ENCODE results near the gene ARID1B. TPM values are rescaled to one million over a fixed set of nuclear protein-coding genes. Genes with fewer than 3 reads are reported as not detected.

ARID1B gene
- total RNA-seq, 2 donors from 2014 or later, result 74.0 to 110 TPM

GRCh38 chr6:157055863-157056262, 278.7 kb downstream of the ARID1B start:
- Mint-ChIP-seq H3K27me3 (ENCODE audit: insufficient read depth) (no peaks in the 10 kb centered on the region), H3K36me3 (ENCODE audit: low read depth) (peaks cover 22% of the 10 kb centered on the region), H3K27ac (no peak overlapping the region), H3K4me1 (peaks cover 21% of the 10 kb centered on the region), H3K9me3 (peaks cover 12% of the 10 kb centered on the region), H3K4me3 (no peak overlapping the region)
- Histone ChIP-seq H3K9me3 (ENCODE audit: control insufficient read depth, low read length) (peaks cover 17% of the 10 kb centered on the region), H3K36me3 (ENCODE audit: control insufficient read depth, insufficient read depth, low read length) (peaks cover 4% of the 10 kb centered on the region), H3K27ac (ENCODE audit: low read depth, low read length) (no peak overlapping the region), H3K27me3 (ENCODE audit: control insufficient read depth, insufficient read depth, low read length, poor library complexity, severe bottlenecking) (no peaks in the 10 kb centered on the region), H3K9ac (ENCODE audit: extremely low read depth, low read length, poor library complexity, severe bottlenecking) (no peak overlapping the region), H3K4me3 (ENCODE audit: low read length) (no peak overlapping the region), H3K4me1 (ENCODE audit: control insufficient read depth, insufficient read depth, low read length) (no peaks in the 10 kb centered on the region)
- no peak for TF ChIP-seq CTCF (conservative IDR thresholded peaks at IDR 0.05)
- 75 to 98% methylated on average over 2 to 3 of the region's 3 CpGs for WGBS, 2 experiments (ENCODE audit: insufficient coverage in 1 of 2, insufficient read length in 1 of 2)
- DNase-seq, result no peak

GRCh38 chr6:157056275-157056674, 279.1 kb downstream of the ARID1B start:
- 100% methylated on average over 1 of the region's 1 CpG; no CpG with 5 or more reads in 1 of the 2 experiments for WGBS, 2 experiments (ENCODE audit: insufficient coverage in 1 of 2, insufficient read length in 1 of 2)
- H3K36me3 Mint-ChIP-seq (ENCODE audit: low read depth), result peaks cover 22% of the 10 kb centered on the region
- H3K27me3 Mint-ChIP-seq (ENCODE audit: insufficient read depth), result no peaks in the 10 kb centered on the region
- peaks cover 17% of the 10 kb centered on the region for H3K9me3 ChIP-seq (ENCODE audit: control insufficient read depth, low read length)
- H3K9ac ChIP-seq (ENCODE audit: extremely low read depth, low read length, poor library complexity, severe bottlenecking), result no peak overlapping the region
- H3K27ac Mint-ChIP-seq, result no peak overlapping the region
- no peaks in the 10 kb centered on the region for H3K4me1 ChIP-seq (ENCODE audit: control insufficient read depth, insufficient read depth, low read length)
- peaks cover 19% of the 10 kb centered on the region for H3K4me1 Mint-ChIP-seq
- DNase-seq, result no peak
- no peak for TF ChIP-seq CTCF (conservative IDR thresholded peaks at IDR 0.05)
- H3K27ac ChIP-seq (ENCODE audit: low read depth, low read length), result no peak overlapping the region
- H3K9me3 Mint-ChIP-seq, result peaks cover 12% of the 10 kb centered on the region
- H3K27me3 ChIP-seq (ENCODE audit: control insufficient read depth, insufficient read depth, low read length, poor library complexity, severe bottlenecking), result no peaks in the 10 kb centered on the region
- H3K36me3 ChIP-seq (ENCODE audit: control insufficient read depth, insufficient read depth, low read length), result peaks cover 4% of the 10 kb centered on the region
- H3K4me3 Mint-ChIP-seq, result no peak overlapping the region
- H3K4me3 ChIP-seq (ENCODE audit: low read length), result no peak overlapping the region

- peaks cover 24% of the 10 kb centered on the region for H3K4me1 Mint-ChIP-seq
- Histone ChIP-seq H3K27ac (ENCODE audit: low read depth, low read length) (peak overlapping the region; percentile 8), H3K4me3 (ENCODE audit: low read length) (no peak overlapping the region), H3K36me3 (ENCODE audit: control insufficient read depth, insufficient read depth, low read length) (no peaks in the 10 kb centered on the region), H3K27me3 (ENCODE audit: control insufficient read depth, insufficient read depth, low read length, poor library complexity, severe bottlenecking) (no peaks in the 10 kb centered on the region), H3K9me3 (ENCODE audit: control insufficient read depth, low read length) (peaks cover 17% of the 10 kb centered on the region), H3K9ac (ENCODE audit: extremely low read depth, low read length, poor library complexity, severe bottlenecking) (no peak overlapping the region), H3K4me1 (ENCODE audit: control insufficient read depth, insufficient read depth, low read length) (no peaks in the 10 kb centered on the region)
- H3K36me3 Mint-ChIP-seq (ENCODE audit: low read depth), result peaks cover 20% of the 10 kb centered on the region
- no peak for TF ChIP-seq CTCF (conservative IDR thresholded peaks at IDR 0.05)
- no peak overlapping the region for H3K4me3 Mint-ChIP-seq
- WGBS, 2 experiments (ENCODE audit: insufficient coverage in 1 of 2, insufficient read length in 1 of 2), result 87 to 88% methylated on average over 3 to 9 of the region's 9 CpGs
- peaks cover 12% of the 10 kb centered on the region for H3K9me3 Mint-ChIP-seq
- no peak for DNase-seq
- H3K27me3 Mint-ChIP-seq (ENCODE audit: insufficient read depth), result no peaks in the 10 kb centered on the region
- peak overlapping the region; percentile 59 for H3K27ac Mint-ChIP-seq
These were observed 281.4 kb downstream of the ARID1B start for GRCh38 chr6:157058574-157058973.

All from endodermal cell (in vitro differentiated cells).